GM10266 (cell line): ENCODE measurements around the gene LGSN.
"Not testable (repeated sequence)": the region's sequence is repeated elsewhere in the genome, so short reads cannot be mapped to it uniquely, and the experiment has no call there.

Experiments
- DNase-seq: peaks from one replicate; pipeline ENCODE4 v3.0.0; 2012; ENCODE audit errors: extremely low spot score
- TF ChIP-seq, protein P1 (sequence below): IDR thresholded peaks from 2 replicates; pipeline ENCODE4 v1.5.1; 2012; ENCODE audit warnings: mild to moderate bottlenecking, low read depth; ENCODE audit not compliant: control insufficient read depth, insufficient read depth; ENCODE audit errors: missing control alignments

LGSN gene

DNA sequence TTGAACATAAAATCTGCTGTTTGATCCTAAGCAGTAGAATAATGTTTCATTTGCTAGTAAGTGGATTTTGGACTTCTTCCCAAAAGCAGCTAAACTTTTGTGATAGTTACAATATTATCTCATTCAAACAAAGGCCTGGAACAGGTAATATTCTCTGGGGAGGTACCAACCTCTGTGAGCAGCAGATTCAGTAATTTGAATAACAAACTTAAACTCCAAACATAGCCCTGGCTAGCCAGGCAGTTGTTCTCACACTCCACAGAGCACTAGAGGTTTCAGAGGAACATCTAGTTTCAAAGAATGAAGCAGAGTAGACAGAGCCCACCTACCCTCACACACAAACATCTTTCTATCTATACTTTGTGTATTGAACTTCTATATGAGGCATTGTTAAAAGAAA is 40.9 kb downstream of the LGSN start:
- no peak for DNase-seq
- TF ChIP-seq, protein P1, sequence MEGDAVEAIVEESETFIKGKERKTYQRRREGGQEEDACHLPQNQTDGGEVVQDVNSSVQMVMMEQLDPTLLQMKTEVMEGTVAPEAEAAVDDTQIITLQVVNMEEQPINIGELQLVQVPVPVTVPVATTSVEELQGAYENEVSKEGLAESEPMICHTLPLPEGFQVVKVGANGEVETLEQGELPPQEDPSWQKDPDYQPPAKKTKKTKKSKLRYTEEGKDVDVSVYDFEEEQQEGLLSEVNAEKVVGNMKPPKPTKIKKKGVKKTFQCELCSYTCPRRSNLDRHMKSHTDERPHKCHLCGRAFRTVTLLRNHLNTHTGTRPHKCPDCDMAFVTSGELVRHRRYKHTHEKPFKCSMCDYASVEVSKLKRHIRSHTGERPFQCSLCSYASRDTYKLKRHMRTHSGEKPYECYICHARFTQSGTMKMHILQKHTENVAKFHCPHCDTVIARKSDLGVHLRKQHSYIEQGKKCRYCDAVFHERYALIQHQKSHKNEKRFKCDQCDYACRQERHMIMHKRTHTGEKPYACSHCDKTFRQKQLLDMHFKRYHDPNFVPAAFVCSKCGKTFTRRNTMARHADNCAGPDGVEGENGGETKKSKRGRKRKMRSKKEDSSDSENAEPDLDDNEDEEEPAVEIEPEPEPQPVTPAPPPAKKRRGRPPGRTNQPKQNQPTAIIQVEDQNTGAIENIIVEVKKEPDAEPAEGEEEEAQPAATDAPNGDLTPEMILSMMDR: no peak

- TF ChIP-seq, protein P1: no peak
- DNase-seq: no peak
These were observed 43.8 kb downstream of the LGSN start for GRCh38 chr6:63275953-63276352.

DNA sequence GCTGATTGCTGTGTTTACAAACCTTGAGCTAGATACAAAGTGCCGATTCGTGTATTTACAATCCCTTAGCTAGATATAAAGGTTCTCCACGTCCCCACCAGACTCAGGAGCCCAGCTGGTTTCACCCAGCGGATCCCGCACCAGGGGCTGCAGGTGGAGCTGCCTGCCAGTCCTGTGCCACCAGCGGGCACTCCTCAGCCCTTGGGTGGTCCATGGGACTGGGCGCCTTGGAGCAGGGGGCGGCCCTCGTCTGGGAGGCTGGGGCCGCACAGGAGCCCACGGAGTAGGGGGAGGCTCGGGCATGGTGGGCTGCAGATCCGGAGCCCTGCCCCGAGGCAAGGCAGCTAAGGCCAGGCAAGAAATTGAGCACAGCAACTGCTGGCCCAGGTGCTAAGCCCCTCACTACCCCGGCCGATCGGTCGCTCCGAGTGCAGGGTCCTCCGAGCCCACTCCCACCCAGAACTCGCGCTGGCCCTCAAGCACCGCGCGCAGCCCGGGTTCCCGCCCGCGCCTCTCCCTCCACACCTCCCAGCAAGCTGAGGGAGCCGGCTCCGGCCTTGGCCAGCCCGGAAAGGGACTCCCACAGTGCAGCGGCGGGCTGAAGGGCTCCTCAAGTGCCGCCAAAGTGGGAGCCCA is 44.9 kb downstream of the LGSN start:
- DNase-seq: not testable (repeated sequence)

GRCh38 chr6:63272397-63272796 is 47.4 kb downstream of the LGSN start:
- TF ChIP-seq, protein P1: peak; percentile 44
- DNase-seq: peak; percentile 43

- no peak for DNase-seq
- TF ChIP-seq, protein P1: no peak
These were observed 50.3 kb downstream of the LGSN start for GRCh38 chr6:63269470-63269869.

- no peak for DNase-seq
- TF ChIP-seq, protein P1: no peak
These were observed 51.2 kb downstream of the LGSN start for GRCh38 chr6:63268574-63268973.

- DNase-seq: no peak
- TF ChIP-seq, protein P1: no peak
These were observed 52.0 kb downstream of the LGSN start for GRCh38 chr6:63267828-63268227.

- TF ChIP-seq, protein P1: no peak
- DNase-seq: no peak
These were observed 52.7 kb downstream of the LGSN start for GRCh38 chr6:63267046-63267445.
